ENCODE data around the gene N4BP2L2. TPM values are rescaled to one million over a fixed set of nuclear protein-coding genes. Genes with fewer than 3 reads are reported as not detected.

Gene N4BP2L2
- total and polyA plus RNA-seq, 9 of the 15 experiments (the other 6 are each of a cell fraction or from before 2014, with no cell fraction given) = 33.9 to 76.4 (median 48.7) TPM

- TF ChIP-seq ZNF740 (CRISPR knock-in tag; IDR thresholded peaks at IDR 0.05) (no peak; the same call in 1 of the 2 replicates), ZNF740 (tag; IDR thresholded peaks at IDR 0.05) (peak in 1 of 2 experiments; percentile 36; a peak in 1 of 4 replicates), CHD1 (IDR thresholded peaks at IDR 0.05; ENCODE audit: low read length) (peak; percentile 54), KDM4B (IDR thresholded peaks at IDR 0.05; ENCODE audit: borderline replicate concordance in 2 of 2, low read depth in 1 of 2) (peak in 1 of 2 experiments; percentile 35; a peak in 1 of 4 replicates), THRAP3 (IDR thresholded peaks at IDR 0.05; ENCODE audit: borderline replicate concordance) (no peak), ZNF507 (tag; conservative IDR thresholded peaks at IDR 0.05) (no peak)
Measured at GRCh38 chr13:32538143-32538620, 413 bp downstream of the N4BP2L2 start (continued).

DNA sequence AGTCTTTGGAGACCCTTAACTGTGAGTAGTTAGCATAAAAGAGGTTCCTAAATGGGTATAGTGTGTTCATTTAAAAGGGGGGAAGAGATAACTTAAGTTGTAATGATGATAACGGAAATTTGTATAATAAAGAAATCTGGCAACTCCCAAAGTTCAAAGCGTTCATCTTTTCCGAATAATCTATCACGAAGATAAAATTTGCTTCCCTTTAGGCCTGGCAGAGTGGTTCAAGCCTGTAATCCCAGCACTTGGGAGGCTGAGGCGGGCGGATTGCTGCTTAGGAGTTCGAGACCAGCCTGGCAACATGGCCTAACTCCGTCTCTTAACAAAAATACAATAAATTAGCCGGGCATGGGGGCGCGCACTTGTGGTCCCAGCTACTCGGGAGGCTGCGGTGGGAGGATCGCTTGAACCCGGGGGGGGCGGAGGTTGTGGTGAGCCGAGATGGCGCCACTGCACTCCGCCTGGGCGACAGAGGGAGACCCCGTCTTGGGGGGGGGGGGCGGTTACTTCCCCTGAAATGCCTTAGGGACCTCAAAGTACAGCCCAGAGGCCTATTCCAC is 934 bp downstream of the N4BP2L2 start:
- H3K4me1 ChIP-seq (replicated peaks in 1 of 2; ENCODE audit: control insufficient read depth in 2 of 2, insufficient read depth in 2 of 2, low read length in 2 of 2) = peaks cover 0 to 7% of the 10 kb centered on the region in 2 experiments; a peak in 2 of 5 replicates
- FAIRE-seq (no peak), DNase-seq (ENCODE audit: extremely low read depth in 1 of 4, low spot score in 3 of 4) (peak; percentile 10 to 51 (median 18)), ATAC-seq (peak; percentile 73)
- peaks cover 60% of the 10 kb centered on the region for H3K79me2 ChIP-seq (ENCODE audit: control insufficient read depth, insufficient read depth, low read length)
- ChIA-PET POLR2A (interaction anchor here (0.7 to 2.3 kb wide), 7 partner anchors 9 to 222 kb away, joined by 3 to 7 read pairs (median 7); partner anchors contain the start of genes BRCA2 and ZAR1L), CTCF (ENCODE audit: low intra/inter-chr PET ratio) (no interaction called here)
- peak overlapping the region; percentile 89 to 98 for H3K9ac ChIP-seq (ENCODE audit: insufficient read depth in 1 of 2, low read depth in 2 of 2, low read length in 2 of 2)
- H2AFZ ChIP-seq (ENCODE audit: low read depth, low read length) = peak overlapping the region; percentile 89
- H3K36me3 ChIP-seq (ENCODE audit: control insufficient read depth, insufficient read depth, low read length) = peaks cover 31% of the 10 kb centered on the region
- peak overlapping the region; percentile 90 for H3K27ac ChIP-seq (ENCODE audit: extremely low read depth, low read depth, low read length)
- H3K4me2 ChIP-seq (ENCODE audit: insufficient read depth, low read length) = peak overlapping the region; percentile 85
- under 1% methylated on average over 15 of the region's 22 CpGs for WGBS (ENCODE audit: insufficient coverage, low coverage, missing lambda C conversion rate)
- no peaks in the 10 kb centered on the region for H3K9me1 ChIP-seq (ENCODE audit: control insufficient read depth, insufficient read depth, low read length)
- H3K9me3 ChIP-seq (replicated peaks; ENCODE audit: control insufficient read depth, insufficient read depth, low read depth, low read length) = 0 out of 2 replicates have a peak, but pooled peaks cover 4% of the 10 kb centered on the region
- intact Hi-C loops (cut with micrococcal nuclease) (loop anchor here (2.0 kb wide), 1 partner anchor 67 kb away; no protein-coding TSS in a partner anchor), in situ Hi-C loops (cut with MboI) (no loop called here)
- BruUV-seq (replicated peaks) = no TSS peak
- no peaks in the 10 kb centered on the region for H4K20me1 ChIP-seq (replicated peaks; ENCODE audit: control insufficient read depth, insufficient read depth, low read length)
- H3K27me3 ChIP-seq (ENCODE audit: control insufficient read depth in 2 of 2, insufficient read depth in 2 of 2, low read length in 2 of 2) = no peaks in the 10 kb centered on the region
- H3K4me3 ChIP-seq = peak overlapping the region; percentile 82
- TF ChIP-seq TAL1 (IDR thresholded peaks at IDR 0.05) = no peak
- TF ChIP-seq RBM39 (optimal IDR thresholded peaks at IDR 0.05; ENCODE audit: low read depth, low read length) = no peak
- TF ChIP-seq POLR2G (IDR thresholded peaks at IDR 0.05; ENCODE audit: low read depth, low read length) = peak; percentile 62
- TF ChIP-seq ZC3H4 (CRISPR knock-in tag; IDR thresholded peaks at IDR 0.05; ENCODE audit: borderline replicate concordance) = no peak
- TF ChIP-seq, protein P1, sequence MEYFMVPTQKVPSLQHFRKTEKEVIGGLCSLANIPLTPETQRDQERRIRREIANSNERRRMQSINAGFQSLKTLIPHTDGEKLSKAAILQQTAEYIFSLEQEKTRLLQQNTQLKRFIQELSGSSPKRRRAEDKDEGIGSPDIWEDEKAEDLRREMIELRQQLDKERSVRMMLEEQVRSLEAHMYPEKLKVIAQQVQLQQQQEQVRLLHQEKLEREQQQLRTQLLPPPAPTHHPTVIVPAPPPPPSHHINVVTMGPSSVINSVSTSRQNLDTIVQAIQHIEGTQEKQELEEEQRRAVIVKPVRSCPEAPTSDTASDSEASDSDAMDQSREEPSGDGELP (CRISPR knock-in tag; IDR thresholded peaks at IDR 0.05; ENCODE audit: borderline replicate concordance) = no peak
- no peak for TF ChIP-seq SMARCA4 (IDR thresholded peaks at IDR 0.05)
- no peak for TF ChIP-seq ATF1 (CRISPR knock-in tag; IDR thresholded peaks at IDR 0.05)
- no peak for TF ChIP-seq ATF1 (tag; IDR thresholded peaks at IDR 0.05)
- TF ChIP-seq PRMT5 (CRISPR knock-in tag; IDR thresholded peaks at IDR 0.05) = no peak
- TF ChIP-seq ZNF3 (CRISPR knock-in tag; IDR thresholded peaks at IDR 0.05) = no peak
- TF ChIP-seq ZNF282 (CRISPR knock-in tag; IDR thresholded peaks at IDR 0.05) = no peak
- TF ChIP-seq, protein P2, sequence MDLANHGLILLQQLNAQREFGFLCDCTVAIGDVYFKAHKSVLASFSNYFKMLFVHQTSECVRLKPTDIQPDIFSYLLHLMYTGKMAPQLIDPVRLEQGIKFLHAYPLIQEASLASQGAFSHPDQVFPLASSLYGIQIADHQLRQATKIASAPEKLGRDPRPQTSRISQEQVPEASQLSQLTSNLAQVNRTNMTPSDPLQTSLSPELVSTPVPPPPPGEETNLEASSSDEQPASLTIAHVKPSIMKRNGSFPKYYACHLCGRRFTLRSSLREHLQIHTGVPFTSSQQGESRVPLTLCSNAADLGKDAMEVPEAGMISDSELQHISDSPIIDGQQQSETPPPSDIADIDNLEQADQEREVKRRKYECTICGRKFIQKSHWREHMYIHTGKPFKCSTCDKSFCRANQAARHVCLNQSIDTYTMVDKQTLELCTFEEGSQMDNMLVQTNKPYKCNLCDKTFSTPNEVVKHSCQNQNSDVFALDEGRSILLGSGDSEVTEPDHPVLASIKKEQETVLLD (IDR thresholded peaks at IDR 0.05) = no peak
- no peak for TF ChIP-seq MYNN (IDR thresholded peaks at IDR 0.05)
- no peak for TF ChIP-seq MYNN (CRISPR knock-in tag; IDR thresholded peaks at IDR 0.05)
- TF ChIP-seq CTBP1 (IDR thresholded peaks at IDR 0.05; ENCODE audit: borderline replicate concordance) = no peak
